Measurements from ENCODE around the gene MYBPH. TPM values are rescaled to one million over a fixed set of nuclear protein-coding genes. Genes with fewer than 3 reads are reported as not detected.

Gene MYBPH
- total RNA-seq, 1 donor from 2014 or later: not detected

DNA sequence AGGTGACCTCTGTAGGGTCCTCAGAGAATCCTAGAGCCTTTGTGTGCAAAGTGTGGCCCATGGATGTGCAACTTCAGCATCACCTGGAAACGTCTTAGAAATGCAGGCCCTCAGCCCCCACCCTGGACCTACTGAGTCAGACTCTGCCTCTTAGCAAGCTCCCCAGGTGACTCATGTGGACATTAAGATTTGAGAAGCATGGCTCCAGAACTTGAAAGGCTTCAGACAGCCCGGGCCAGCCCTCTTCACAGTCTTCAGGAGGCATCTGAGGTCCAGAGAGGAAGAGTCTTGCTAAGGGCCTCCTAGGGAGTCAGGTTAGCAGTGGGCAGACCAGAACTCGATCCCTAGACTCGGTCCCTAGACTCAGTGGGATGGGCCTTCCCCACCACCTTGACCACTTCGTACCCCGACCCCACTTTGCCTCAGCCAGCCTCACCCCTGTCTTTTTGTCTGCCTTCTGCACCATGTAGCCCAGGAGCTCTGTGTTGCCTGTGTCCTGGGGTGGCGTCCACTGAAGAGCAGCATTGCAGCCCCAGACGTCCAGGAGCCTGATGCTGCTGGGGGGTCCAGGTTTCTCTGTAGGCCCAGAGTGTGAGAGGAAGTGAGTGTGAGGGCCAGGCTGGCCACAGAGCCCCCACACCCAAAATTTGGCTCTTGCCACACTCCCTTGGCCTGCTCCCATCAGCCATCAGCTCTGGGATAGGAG, 4.8 kb downstream of the MYBPH start:
- no peak for DNase-seq (ENCODE audit: low spot score)
- ATAC-seq: no peak
- intact Hi-C loops (cut with DNase I): no loop called here

DNA sequence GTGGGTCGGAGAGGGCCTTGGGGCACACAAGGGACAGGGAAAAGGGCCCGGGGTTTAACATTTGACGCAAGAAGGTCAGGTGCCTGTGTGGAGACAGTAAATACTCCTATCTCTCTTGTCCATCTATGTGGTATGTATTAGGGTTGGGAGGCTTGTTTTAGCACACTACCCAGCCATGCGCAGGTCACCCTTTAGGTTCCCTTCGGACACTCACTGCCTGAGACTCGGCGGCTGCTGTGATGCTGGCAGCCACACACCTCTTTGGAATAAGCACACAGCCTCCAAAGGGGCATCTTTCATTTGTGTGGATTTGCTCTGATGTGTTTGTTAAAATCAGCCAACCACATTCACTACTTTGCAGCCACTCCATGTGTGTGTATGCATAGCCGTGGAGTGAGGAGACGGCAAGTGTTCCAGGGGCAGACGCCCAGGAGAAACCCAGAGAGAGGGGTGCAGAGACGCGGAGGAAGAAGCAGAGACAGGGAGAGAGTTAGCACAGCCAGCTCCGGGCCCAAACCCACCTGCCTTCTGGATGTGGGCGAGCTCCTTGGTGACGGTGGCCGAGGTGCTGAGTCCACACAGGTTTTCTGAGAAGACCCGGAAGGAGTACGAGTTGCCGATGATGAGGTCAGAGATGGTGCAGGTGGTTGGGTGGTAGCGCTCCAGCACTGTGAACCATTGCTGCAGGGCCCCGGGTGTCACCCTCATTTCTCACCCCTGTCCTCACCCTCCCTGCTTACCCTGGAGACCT, 5.7 kb downstream of the MYBPH start:
- DNase-seq (ENCODE audit: low spot score) (no peak), ATAC-seq (no peak)
- intact Hi-C loops (cut with DNase I): no loop called here

DNA sequence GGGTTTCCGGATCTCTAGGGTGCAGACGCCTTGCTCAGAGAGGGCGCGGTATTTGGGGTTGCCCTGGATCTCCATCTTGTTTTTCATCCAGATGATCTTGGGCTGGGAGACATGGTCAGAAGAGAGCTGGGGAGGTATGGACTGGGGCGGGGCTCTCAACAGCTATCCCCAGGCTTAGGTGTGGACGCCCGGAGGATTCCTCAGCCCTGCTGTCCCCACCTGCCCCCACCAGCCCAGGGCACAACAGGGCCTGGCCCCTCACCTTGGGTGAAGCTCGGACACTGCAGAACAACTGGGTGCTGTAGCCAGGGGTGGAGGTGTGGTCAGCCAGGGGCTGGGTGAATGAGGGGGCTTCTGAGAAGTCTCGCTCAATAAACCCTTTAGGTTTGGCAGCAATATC, 6.6 kb downstream of the MYBPH start:
- intact Hi-C loops (cut with DNase I): no loop called here
- DNase-seq (ENCODE audit: low spot score): no peak
- no peak for ATAC-seq

DNA sequence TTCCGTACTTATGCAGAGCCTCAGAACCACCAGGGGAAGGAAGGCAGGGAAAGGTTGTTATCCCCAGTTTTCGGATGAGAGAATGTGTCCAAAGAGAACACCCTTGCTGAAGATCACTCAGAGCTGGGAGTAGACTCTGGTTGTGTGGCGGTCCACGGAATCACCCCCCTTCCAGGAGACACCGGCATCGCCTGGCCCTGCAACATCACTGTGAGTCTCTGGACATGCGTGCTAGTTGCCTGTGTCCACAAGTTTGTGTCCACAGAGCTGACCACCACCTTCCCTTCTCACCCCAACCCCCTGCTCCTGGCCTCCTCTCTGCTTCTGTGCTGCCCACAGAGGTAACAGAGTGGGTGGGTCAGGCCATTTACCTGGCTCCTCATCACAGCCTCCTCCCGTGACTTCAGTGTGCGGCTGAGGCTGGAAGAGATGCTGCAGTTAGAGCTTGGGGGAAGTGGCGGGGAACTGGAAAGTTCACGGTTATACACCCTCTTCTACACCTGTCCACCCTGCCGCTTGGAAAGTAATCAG, 7.3 kb downstream of the MYBPH start:
- intact Hi-C loops (cut with DNase I): no loop called here
- ATAC-seq (no peak), DNase-seq (ENCODE audit: low spot score) (no peak)

DNA sequence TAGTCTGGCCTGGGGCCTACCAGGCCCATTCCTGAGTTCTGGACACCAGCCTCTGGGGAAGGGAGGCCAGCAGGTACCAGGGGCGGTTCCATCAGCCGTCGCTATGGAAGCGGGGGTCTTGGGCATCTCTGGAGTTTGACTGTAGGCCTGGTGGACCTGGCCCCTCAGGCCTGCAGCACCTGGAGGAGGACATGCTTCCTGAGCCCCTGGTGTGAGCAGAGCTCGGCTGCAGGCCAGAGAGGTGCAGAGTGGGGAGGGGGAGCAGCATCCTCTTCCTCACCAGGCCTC, 7.8 kb downstream of the MYBPH start:
- DNase-seq (ENCODE audit: low spot score): no peak
- intact Hi-C loops (cut with DNase I): no loop called here
- ATAC-seq: no peak

DNA sequence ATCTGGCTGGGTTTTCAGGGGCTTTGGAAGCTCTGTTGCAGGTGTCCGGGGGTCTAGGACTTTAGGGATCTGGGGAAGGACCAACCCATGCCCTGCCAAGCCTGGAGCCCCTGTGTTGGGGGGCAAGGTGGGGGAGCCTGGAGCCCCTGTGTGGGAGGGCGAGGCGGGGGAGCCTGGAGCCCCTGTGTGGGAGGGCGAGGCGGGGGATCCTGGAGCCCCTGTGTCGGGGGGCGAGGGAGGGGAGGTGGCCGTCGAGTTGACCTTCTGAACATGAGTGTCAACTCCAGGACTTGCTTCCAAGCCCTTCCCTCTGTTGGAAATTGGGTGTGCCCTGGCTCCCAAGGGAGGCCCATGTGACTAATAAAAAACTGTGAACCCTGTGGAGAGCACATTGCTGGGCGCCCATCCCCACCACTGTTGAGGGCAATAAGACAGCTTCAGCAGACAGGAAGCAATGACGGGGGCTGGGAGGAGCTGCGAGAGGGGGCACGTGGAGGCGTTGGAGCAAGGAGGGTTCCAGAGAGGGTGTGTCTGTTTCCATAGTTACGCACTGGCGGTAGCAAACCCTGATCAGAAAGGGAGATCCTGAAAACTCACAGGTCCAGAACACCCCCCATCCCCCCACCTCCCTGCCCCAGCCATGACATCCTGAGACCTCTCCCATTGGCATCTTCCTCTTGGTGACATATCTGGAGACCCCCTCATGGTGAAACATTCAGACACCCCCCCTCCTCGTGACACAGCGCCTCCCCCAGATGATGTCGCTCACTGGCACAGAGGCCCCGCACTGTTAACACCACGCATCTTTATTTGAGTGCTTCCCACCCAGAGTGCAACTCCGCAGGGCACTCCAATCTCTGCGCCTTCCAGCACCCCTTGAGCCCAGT, 8.4 kb downstream of the MYBPH start:
- ATAC-seq (no peak), DNase-seq (ENCODE audit: low spot score) (no peak)
- intact Hi-C loops (cut with DNase I): no loop called here

DNA sequence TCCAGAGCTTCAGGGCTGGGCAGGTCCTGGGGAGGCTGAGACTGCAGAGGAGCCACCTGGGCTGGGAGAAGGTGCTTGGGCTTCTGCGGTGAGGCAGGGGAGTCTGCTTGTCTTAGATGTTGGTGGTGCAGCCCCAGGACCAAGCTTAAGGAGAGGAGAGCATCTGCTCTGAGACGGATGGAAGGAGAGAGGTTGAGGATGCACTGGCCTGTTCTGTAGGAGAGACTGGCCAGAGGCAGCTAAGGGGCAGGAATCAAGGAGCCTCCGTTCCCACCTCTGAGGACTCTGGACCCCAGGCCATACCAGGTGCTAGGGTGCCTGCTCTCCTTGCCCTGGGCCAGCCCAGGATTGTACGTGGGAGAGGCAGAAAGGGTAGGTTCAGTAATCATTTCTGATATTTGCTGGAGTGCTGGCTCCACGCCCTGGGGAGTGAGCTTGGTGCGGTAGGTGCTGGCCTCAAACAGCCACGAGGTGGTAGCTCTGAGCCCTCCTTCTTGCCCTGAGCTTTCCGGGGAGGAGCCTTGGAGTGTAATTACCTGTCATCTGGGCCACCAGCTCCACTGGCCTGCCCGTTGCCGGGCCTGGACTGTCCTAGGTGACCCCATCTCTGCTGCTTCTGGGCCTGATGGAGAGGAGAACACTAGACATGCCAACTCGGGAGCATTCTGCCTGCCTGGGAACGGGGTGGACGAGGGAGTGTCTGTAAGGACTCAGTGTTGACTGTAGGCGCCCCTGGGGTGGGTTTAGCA, 9.3 kb downstream of the MYBPH start:
- intact Hi-C loops (cut with DNase I): no loop called here
- DNase-seq (ENCODE audit: low spot score) (no peak), ATAC-seq (peak; percentile 68)

DNA sequence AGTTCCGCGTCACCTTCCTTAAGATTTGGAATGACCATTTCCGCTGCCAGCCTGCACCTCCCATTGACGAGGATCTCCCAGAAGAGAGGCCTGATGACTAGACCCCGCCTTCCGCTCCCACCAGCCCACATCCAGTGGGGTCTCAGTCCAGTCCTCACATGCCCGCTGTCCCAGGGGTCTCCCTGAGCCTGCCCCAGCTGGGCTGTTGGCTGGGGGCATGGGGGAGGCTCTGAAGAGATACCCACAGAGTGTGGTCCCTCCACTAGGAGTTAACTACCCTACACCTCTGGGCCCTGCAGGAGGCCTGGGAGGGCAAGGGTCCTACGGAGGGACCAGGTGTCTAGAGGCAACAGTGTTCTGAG, 9.8 kb downstream of the MYBPH start:
- ATAC-seq (no peak), DNase-seq (ENCODE audit: low spot score) (no peak)
- intact Hi-C loops (cut with DNase I): no loop called here

DNA sequence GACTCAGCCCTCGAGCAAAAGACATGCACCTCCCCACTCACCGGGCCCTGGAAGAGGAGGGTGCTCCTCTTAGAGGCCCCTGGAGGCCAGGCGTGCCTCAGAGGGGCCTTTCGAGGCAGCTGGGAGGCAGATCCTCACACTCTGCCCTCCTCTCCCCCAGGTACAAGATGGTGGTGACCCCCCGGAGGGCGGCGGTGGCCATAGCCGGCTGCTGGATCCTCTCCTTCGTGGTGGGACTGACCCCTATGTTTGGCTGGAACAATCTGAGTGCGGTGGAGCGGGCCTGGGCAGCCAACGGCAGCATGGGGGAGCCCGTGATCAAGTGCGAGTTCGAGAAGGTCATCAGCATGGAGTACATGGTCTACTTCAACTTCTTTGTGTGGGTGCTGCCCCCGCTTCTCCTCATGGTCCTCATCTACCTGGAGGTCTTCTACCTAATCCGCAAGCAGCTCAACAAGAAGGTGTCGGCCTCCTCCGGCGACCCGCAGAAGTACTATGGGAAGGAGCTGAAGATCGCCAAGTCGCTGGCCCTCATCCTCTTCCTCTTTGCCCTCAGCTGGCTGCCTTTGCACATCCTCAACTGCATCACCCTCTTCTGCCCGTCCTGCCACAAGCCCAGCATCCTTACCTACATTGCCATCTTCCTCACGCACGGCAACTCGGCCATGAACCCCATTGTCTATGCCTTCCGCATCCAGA, 10.4 kb downstream of the MYBPH start:
- no peak for ATAC-seq
- DNase-seq (ENCODE audit: low spot score): no peak

DNA sequence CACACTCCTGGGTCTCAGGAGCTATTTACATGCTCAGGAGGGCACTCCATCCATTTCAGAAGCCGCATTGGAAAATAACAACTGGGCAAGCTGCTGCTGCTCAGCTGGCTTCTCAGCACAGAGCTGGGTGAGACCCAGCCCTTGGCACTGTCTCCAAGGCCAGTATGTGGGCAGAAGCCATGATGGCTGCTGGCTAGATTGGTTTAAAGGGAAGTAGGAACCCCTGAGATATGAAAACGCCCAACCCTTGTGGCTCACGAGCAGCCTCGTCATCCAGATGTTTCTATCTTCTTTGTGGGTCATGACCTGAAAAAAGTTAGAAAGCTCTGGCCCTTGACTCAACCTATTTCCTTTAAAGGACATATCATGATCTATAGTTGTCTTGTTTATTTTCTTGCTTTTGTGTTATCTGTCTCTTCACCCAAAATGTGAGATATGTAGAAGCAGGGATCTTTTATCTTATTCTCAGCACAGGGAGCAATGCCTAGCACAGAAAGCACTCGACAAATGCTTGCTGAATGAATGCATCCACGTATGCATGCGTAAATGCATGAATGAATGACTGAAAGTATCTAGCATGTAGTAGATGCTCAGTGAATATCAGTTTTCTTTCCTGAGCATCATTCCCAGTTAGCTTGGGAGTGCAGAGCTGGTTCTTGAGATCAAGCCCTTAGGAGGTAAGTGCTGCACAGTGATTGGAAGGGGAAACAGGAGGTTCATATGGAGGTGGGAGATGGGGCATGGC, 11.6 kb downstream of the MYBPH start:
- intact Hi-C loops (cut with DNase I): no loop called here
- DNase-seq (ENCODE audit: low spot score) (no peak), ATAC-seq (no peak)

More for the DNA sequence above, 10.4 kb downstream of the MYBPH start:
- intact Hi-C loops (cut with DNase I): no loop called here

DNA sequence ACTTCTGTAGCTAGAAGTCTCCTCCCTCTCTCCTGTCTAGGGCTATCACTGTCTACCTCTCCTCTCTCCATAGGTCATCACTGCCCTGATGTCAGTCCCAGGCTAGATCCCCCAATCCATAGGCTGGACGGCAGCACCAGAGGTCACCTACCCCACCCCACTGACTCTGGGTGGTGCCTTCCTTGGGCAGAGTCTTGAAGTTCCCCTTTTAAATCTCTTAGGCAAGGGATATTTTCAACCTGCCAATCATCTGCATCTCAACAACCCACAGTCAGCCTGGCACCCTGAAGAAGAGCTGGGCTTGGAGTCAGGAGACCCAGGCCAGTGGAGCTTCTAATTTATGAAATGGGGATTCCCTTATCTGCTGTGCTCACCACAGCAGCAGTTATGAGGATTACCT, 13.2 kb downstream of the MYBPH start:
- ATAC-seq (no peak), DNase-seq (ENCODE audit: low spot score) (no peak)
- intact Hi-C loops (cut with DNase I): no loop called here

DNA sequence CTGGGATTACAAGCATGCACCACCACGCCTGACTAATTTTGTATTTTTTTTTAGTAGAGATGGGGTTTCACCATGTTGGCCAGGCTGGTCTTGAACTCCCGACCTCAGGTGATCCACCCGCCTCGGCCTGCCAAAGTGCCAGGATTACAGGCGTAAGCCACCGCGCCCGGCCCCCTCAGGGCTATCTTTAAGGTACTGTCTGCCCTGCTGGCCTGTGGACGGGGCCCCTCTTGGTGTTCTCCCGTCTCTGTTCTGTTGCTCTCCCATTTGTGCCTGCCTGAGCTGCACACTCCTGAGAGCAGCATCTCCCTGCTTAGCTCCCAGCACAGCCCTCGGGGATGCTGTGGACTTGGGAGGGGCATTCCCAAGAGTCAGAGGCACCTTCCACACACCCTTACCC, 13.9 kb downstream of the MYBPH start:
- ATAC-seq: no peak
- intact Hi-C loops (cut with DNase I): no loop called here

DNA sequence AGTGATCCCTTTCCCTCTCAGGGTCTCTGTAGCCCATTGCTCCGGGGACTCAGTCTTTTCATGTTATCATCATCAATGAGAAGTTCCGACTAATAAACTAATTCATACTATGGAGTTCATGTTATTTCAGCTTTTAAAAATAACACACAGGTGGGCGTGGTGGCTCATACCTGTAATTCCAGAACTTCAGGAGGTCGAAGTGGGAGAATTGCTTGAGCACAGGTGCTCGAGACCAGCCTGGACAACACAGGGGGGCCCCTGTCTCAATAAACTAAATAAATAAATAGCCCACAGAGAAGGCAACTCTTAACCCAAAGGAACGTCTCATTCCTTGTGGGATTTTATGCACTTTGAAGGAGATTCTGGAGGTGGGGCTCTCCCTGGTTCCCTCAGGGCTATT, 14.5 kb downstream of the MYBPH start:
- no peak for DNase-seq (ENCODE audit: low spot score)
- no peak for ATAC-seq
- intact Hi-C loops (cut with DNase I): no loop called here

More for the DNA sequence above, 13.9 kb downstream of the MYBPH start:
- DNase-seq (ENCODE audit: low spot score): no peak

DNA sequence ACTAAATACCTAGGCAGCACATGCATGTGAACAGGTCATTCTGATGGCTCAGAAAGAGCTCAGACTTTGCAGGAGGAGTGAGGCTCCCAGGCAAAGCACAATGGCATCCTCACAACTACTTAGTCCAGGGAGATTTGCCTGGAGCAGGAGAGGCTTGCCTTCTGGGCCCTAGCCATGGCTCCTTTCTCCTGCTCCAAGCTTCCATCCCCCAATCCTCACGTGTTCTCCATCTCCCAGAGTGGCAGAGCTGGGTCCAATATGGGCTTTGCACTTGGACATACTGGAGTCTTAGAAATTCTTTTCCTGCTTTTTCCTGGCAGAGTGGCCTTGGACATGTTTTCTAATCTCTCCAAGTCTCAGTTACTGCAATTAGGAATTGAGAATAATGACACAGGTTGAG, 15.8 kb downstream of the MYBPH start:
- intact Hi-C loops (cut with DNase I): no loop called here
- ATAC-seq (no peak), DNase-seq (ENCODE audit: low spot score) (no peak)

DNA sequence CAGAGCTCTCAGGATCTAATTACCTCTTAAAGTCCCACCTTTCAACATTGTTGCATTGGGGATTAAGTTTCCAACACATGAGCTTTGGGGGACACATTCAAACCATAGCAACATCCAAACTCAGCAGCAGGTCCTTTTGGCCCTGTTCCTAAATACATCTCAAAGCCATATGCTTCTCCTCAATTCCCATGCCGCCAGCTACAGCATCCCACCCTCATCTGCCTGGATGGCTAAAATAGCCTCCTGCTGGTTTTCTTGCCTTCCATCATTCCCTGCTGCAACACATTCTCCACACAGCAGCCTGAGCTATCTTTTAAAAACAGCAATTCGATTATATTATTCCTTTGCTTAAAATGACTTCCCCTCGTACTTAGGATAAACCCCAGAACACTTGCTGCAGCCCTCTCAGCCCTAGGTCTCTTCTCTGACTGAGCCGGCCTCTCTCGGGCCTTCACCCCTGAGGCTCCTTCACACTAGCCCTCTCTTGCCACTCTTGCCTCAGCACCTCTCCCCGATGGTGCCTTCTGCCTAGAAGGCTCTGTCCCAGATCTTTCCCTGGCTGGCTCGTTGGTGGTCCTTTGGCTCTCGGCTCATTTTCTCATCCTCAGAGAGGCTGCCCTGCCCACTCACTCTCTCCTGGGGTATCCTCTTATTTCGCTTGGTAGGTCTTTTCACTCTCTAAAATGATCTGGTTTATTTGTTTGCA, 16.5 kb downstream of the MYBPH start:
- DNase-seq (ENCODE audit: low spot score) (no peak), ATAC-seq (no peak)
- intact Hi-C loops (cut with DNase I): no loop called here

DNA sequence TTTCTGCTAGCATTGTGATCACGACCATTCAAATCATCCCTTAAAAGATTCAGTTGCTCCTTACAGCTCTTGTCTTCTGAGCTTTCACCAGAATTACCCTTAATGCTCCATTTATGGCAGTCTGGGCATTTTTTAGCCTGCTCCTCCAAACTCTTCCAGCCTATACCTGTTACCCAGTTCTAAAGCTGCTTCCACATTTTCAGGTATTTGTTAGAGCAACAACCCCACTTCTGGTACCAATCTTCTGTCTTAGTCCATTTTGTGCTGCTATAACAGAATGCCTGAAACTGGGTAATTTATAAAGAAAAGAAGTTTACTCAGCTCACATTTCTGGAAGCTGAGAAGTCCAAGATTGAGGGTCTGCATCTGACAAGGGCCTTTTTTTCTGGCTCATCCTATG, 17.2 kb downstream of the MYBPH start:
- intact Hi-C loops (cut with DNase I): no loop called here
- ATAC-seq (no peak), DNase-seq (ENCODE audit: low spot score) (no peak)

DNA sequence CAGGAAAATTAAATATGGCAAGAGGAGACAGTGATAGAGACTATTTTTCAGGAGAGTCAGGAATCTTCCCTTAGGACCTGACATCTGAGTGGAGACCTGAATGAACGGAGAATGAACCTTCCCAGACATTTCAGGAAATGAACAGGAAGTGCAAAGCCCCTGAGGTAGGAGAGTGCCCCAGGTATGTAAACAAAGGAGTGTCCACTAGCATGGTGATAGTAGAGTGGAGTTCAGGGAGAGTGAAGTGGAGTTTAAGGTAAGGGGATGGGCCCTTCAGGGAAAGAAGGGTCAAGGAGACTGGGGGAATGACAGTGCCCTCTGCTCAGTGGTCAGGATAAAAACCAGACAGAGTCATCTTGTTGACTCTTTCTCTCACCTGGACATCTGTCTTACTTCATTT, 19.3 kb downstream of the MYBPH start:
- intact Hi-C loops (cut with DNase I): no loop called here
- ATAC-seq: no peak
- DNase-seq (ENCODE audit: low spot score): no peak

Measured in sciatic nerve (tissue), 2 donors.